ENCODE measurements around the gene PPM1H.

PPM1H gene

GRCh38 chr12:62911286-62911685, 23.7 kb downstream of the PPM1H start:
- Histone ChIP-seq H3K79me2 (ENCODE audit: insufficient read depth, low read length) (no peaks in the 10 kb centered on the region), H3K9me3 (ENCODE audit: low read length) (no peaks in the 10 kb centered on the region), H3K4me3 (ENCODE audit: low read depth, low read length, poor library complexity, severe bottlenecking) (no peak overlapping the region), H3F3A (ENCODE audit: insufficient read depth, low read length) (no peaks in the 10 kb centered on the region), H3K27me3 (ENCODE audit: insufficient read depth, low read length) (no peaks in the 10 kb centered on the region), H3K9me2 (ENCODE audit: low read depth, low read length) (no peaks in the 10 kb centered on the region), H3K36me3 (ENCODE audit: insufficient read depth, low read length) (no peaks in the 10 kb centered on the region), H2AFZ (ENCODE audit: low read length) (no peak overlapping the region), H3K4me1 (ENCODE audit: insufficient read depth, low read length, severe bottlenecking) (no peaks in the 10 kb centered on the region), H3K9ac (ENCODE audit: low read length) (no peak overlapping the region), H4K20me1 (ENCODE audit: insufficient read depth, low read length) (no peaks in the 10 kb centered on the region), H3K27ac (ENCODE audit: low read depth, low read length, poor library complexity, severe bottlenecking) (no peak overlapping the region), H3K4me2 (ENCODE audit: low read length) (no peak overlapping the region)
- TF ChIP-seq EZH2 (IDR thresholded peaks at IDR 0.05; ENCODE audit: borderline replicate concordance, low read length): no peak
- no peak for TF ChIP-seq CTCF (IDR thresholded peaks at IDR 0.05; ENCODE audit: low read length)

- H4K20me1 ChIP-seq (ENCODE audit: insufficient read depth, low read length): no peaks in the 10 kb centered on the region
- H3K27me3 ChIP-seq (ENCODE audit: insufficient read depth, low read length): no peaks in the 10 kb centered on the region
- H3K9me2 ChIP-seq (ENCODE audit: low read depth, low read length): no peaks in the 10 kb centered on the region
- no peak overlapping the region for H3K4me3 ChIP-seq (ENCODE audit: low read depth, low read length, poor library complexity, severe bottlenecking)
- H3F3A ChIP-seq (ENCODE audit: insufficient read depth, low read length): no peaks in the 10 kb centered on the region
- no peaks in the 10 kb centered on the region for H3K36me3 ChIP-seq (ENCODE audit: insufficient read depth, low read length)
- no peak overlapping the region for H3K27ac ChIP-seq (ENCODE audit: low read depth, low read length, poor library complexity, severe bottlenecking)
- H2AFZ ChIP-seq (ENCODE audit: low read length): no peak overlapping the region
- H3K4me2 ChIP-seq (ENCODE audit: low read length): no peak overlapping the region
- no peaks in the 10 kb centered on the region for H3K79me2 ChIP-seq (ENCODE audit: insufficient read depth, low read length)
- H3K4me1 ChIP-seq (ENCODE audit: insufficient read depth, low read length, severe bottlenecking): no peaks in the 10 kb centered on the region
- H3K9ac ChIP-seq (ENCODE audit: low read length): no peak overlapping the region
- no peak for TF ChIP-seq CTCF (IDR thresholded peaks at IDR 0.05; ENCODE audit: low read length)
- TF ChIP-seq EZH2 (IDR thresholded peaks at IDR 0.05; ENCODE audit: borderline replicate concordance, low read length): no peak
- no peaks in the 10 kb centered on the region for H3K9me3 ChIP-seq (ENCODE audit: low read length)
These were observed 24.3 kb downstream of the PPM1H start for GRCh38 chr12:62910549-62911169.

- Histone ChIP-seq H3K9ac (ENCODE audit: low read length) (no peak overlapping the region), H3K9me3 (ENCODE audit: low read length) (no peaks in the 10 kb centered on the region), H3K4me2 (ENCODE audit: low read length) (no peak overlapping the region), H4K20me1 (ENCODE audit: insufficient read depth, low read length) (no peaks in the 10 kb centered on the region), H3F3A (ENCODE audit: insufficient read depth, low read length) (no peaks in the 10 kb centered on the region), H3K79me2 (ENCODE audit: insufficient read depth, low read length) (no peaks in the 10 kb centered on the region), H3K27ac (ENCODE audit: low read depth, low read length, poor library complexity, severe bottlenecking) (no peak overlapping the region), H3K4me3 (ENCODE audit: low read depth, low read length, poor library complexity, severe bottlenecking) (no peak overlapping the region), H3K9me2 (ENCODE audit: low read depth, low read length) (no peaks in the 10 kb centered on the region), H2AFZ (ENCODE audit: low read length) (no peak overlapping the region), H3K27me3 (ENCODE audit: insufficient read depth, low read length) (no peaks in the 10 kb centered on the region), H3K4me1 (ENCODE audit: insufficient read depth, low read length, severe bottlenecking) (no peaks in the 10 kb centered on the region), H3K36me3 (ENCODE audit: insufficient read depth, low read length) (no peaks in the 10 kb centered on the region)
- no peak for TF ChIP-seq CTCF (IDR thresholded peaks at IDR 0.05; ENCODE audit: low read length)
- no peak for TF ChIP-seq EZH2 (IDR thresholded peaks at IDR 0.05; ENCODE audit: borderline replicate concordance, low read length)
These were observed 25.6 kb downstream of the PPM1H start for GRCh38 chr12:62909340-62909739.

Data from OCI-LY1 (cell line).